CD8-positive, alpha-beta memory T cell (primary cell): ENCODE measurements around the gene TUBG1. TPM values are rescaled to one million over a fixed set of nuclear protein-coding genes. Genes with fewer than 3 reads are reported as not detected.

Experiments used
- polyA plus RNA-seq: library from polyadenylated mRNA; unstranded; fragments of 300-500 nt; fragmentation: Illumina TruSeq; gene quantifications from one replicate; pipeline ENCODE4 v1.2.3, GENCODE V29; 2021
- total RNA-seq, 2 experiments: library from RNA; stranded (reverse); gene quantifications; one replicate each; pipeline ENCODE4 v1.2.3, GENCODE V29; 2021

The TUBG1 gene
- total and polyA plus RNA-seq, 3 experiments from 2014 or later: 11.1 to 119 (median 112) TPM

Other genes starting within 250 kb of the TUBG1 start
- 100 to 1,000 TPM; 148 to 155 TPM for gene STAT3, start 221.2 kb upstream of the TUBG1 start, total RNA-seq
- 166 TPM for gene STAT3, start 221.2 kb upstream of the TUBG1 start, polyA plus RNA-seq
- under 1 TPM; 0.18 to 0.22 TPM for gene CAVIN1, start 186.4 kb upstream of the TUBG1 start, total RNA-seq
- not detected for gene CAVIN1, start 186.4 kb upstream of the TUBG1 start, polyA plus RNA-seq
- 1 to 10 TPM; 3.0 to 3.6 TPM for gene ATP6V0A1, start 150.8 kb upstream of the TUBG1 start, total RNA-seq
- 5.5 TPM for gene ATP6V0A1, start 150.8 kb upstream of the TUBG1 start, polyA plus RNA-seq
- 10 to 100 TPM; 15.8 to 17.4 TPM for gene NAGLU, start 73.4 kb upstream of the TUBG1 start, total RNA-seq
- gene NAGLU, start 73.4 kb upstream of the TUBG1 start, polyA plus RNA-seq: 17.0 TPM
- under 1 TPM; 0.29 to 0.37 TPM for gene HSD17B1, start 56.8 kb upstream of the TUBG1 start, total RNA-seq
- 0.48 TPM for gene HSD17B1, start 56.8 kb upstream of the TUBG1 start, polyA plus RNA-seq
- 100 to 1,000 TPM; 103 to 107 TPM for gene COASY, start 47.5 kb upstream of the TUBG1 start, total RNA-seq
- gene COASY, start 47.5 kb upstream of the TUBG1 start, polyA plus RNA-seq: 65.6 TPM
- gene MLX, start 42.6 kb upstream of the TUBG1 start, total RNA-seq: 10 to 100 TPM; 61.8 to 62.3 TPM
- 52.1 TPM for gene MLX, start 42.6 kb upstream of the TUBG1 start, polyA plus RNA-seq
- gene PSMC3IP, start 32.0 kb upstream of the TUBG1 start, total RNA-seq: 10 to 100 TPM; 35.9 to 36.2 TPM
- gene PSMC3IP, start 32.0 kb upstream of the TUBG1 start, polyA plus RNA-seq: 0.83 TPM
- gene RETREG3, start 309 bp upstream of the TUBG1 start, total RNA-seq: 10 to 100 TPM; 39.7 to 40.3 TPM
- gene RETREG3, start 309 bp upstream of the TUBG1 start, polyA plus RNA-seq: 109 TPM
- 10 to 100 TPM; 10.6 to 11.6 TPM for gene TUBG2, start 49.6 kb downstream of the TUBG1 start, total RNA-seq
- gene TUBG2, start 49.6 kb downstream of the TUBG1 start, polyA plus RNA-seq: 3.4 TPM
- gene PLEKHH3, start 67.3 kb downstream of the TUBG1 start, total RNA-seq: under 1 TPM; 0.38 to 0.70 TPM
- gene PLEKHH3, start 67.3 kb downstream of the TUBG1 start, polyA plus RNA-seq: not detected
- under 1 TPM; 0.18 to 0.20 TPM for gene CCR10, start 72.2 kb downstream of the TUBG1 start, total RNA-seq
- gene CCR10, start 72.2 kb downstream of the TUBG1 start, polyA plus RNA-seq: 1.9 TPM
- gene CNTNAP1, start 72.8 kb downstream of the TUBG1 start, total RNA-seq: 1 to 10 TPM; 1.2 to 1.7 TPM
- gene CNTNAP1, start 72.8 kb downstream of the TUBG1 start, polyA plus RNA-seq: 1.1 TPM
- 10 to 100 TPM; 40.8 to 42.6 TPM for gene EZH1, start 135.4 kb downstream of the TUBG1 start, total RNA-seq
- gene EZH1, start 135.4 kb downstream of the TUBG1 start, polyA plus RNA-seq: 37.2 TPM
- gene RAMP2, start 151.5 kb downstream of the TUBG1 start, total RNA-seq: not detected
- not detected for gene RAMP2, start 151.5 kb downstream of the TUBG1 start, polyA plus RNA-seq
- 100 to 1,000 TPM; 101 to 108 TPM for gene VPS25, start 163.8 kb downstream of the TUBG1 start, total RNA-seq
- 63.8 TPM for gene VPS25, start 163.8 kb downstream of the TUBG1 start, polyA plus RNA-seq
- gene WNK4, start 170.9 kb downstream of the TUBG1 start, total RNA-seq: under 1 TPM; 0.18 to 0.55 TPM
- not detected for gene WNK4, start 170.9 kb downstream of the TUBG1 start, polyA plus RNA-seq
- 10 to 100 TPM; 55.5 to 60.8 TPM for gene COA3, start 189.0 kb downstream of the TUBG1 start, total RNA-seq
- gene COA3, start 189.0 kb downstream of the TUBG1 start, polyA plus RNA-seq: 132 TPM
- not detected for gene CNTD1, start 189.2 kb downstream of the TUBG1 start, total RNA-seq
- gene CNTD1, start 189.2 kb downstream of the TUBG1 start, polyA plus RNA-seq: 0.15 TPM
- 10 to 100 TPM; 89.2 to 90.6 TPM for gene BECN1, start 214.6 kb downstream of the TUBG1 start, total RNA-seq
- gene BECN1, start 214.6 kb downstream of the TUBG1 start, polyA plus RNA-seq: 147 TPM
- 100 to 1,000 TPM; 243 to 244 TPM for gene PSME3, start 223.7 kb downstream of the TUBG1 start, total RNA-seq
- 136 TPM for gene PSME3, start 223.7 kb downstream of the TUBG1 start, polyA plus RNA-seq
- 1 to 10 TPM; 2.4 to 2.7 TPM for gene AOC2, start 234.9 kb downstream of the TUBG1 start, total RNA-seq
- gene AOC2, start 234.9 kb downstream of the TUBG1 start, polyA plus RNA-seq: 0.09 TPM
- 1 to 10 TPM; 1.0 to 1.3 TPM for gene AOC3, start 241.5 kb downstream of the TUBG1 start, total RNA-seq
- not detected for gene AOC3, start 241.5 kb downstream of the TUBG1 start, polyA plus RNA-seq